HFFc6 (cell line): ENCODE data around the gene LARGE1. TPM values are rescaled to one million over a fixed set of nuclear protein-coding genes. Genes with fewer than 3 reads are reported as not detected.
A peak's percentile ranks its signal among the peaks of the same experiment; 100 is the strongest.

ENCODE experiments used
- DNase-seq: peaks from one replicate; pipeline ENCODE4 v3.0.0-alpha.2; 2018
- H3K27ac Mint-ChIP-seq: 2 replicates; pipeline ENCODE4 v1.8.0; 2020; ENCODE audit warnings: mild to moderate bottlenecking, mixed read lengths
- H3K27me3 Mint-ChIP-seq: 2 replicates; pipeline ENCODE4 v1.8.0; 2021; ENCODE audit warnings: mild to moderate bottlenecking, moderate library complexity, mixed read lengths; ENCODE audit not compliant: insufficient read depth
- H3K36me3 Mint-ChIP-seq: 2 replicates; pipeline ENCODE4 v1.8.0; 2021; ENCODE audit warnings: low read depth, mixed read lengths
- H3K4me1 Mint-ChIP-seq: 2 replicates; pipeline ENCODE4 v1.8.0; 2020; ENCODE audit warnings: low read depth, mixed read lengths
- H3K4me3 Mint-ChIP-seq: 2 replicates; pipeline ENCODE4 v1.8.0; 2020; ENCODE audit warnings: mild to moderate bottlenecking, moderate library complexity, mixed read lengths
- H3K9me3 Mint-ChIP-seq: 2 replicates; pipeline ENCODE4 v1.8.0; 2020; ENCODE audit warnings: mild to moderate bottlenecking, mixed read lengths
- total RNA-seq, 6 experiments: library from RNA; stranded (reverse); fragmentation: NEBNext Ultra II Directional; extraction: Animal tissue kit (Norgen Biotek cat#: 25700); gene quantifications; 2 replicates in 1 of 6; 3 replicates in 5 of 6; pipeline ENCODE4 v1.2.3, GENCODE V29; 2021
- TF ChIP-seq, protein P1 (sequence below): fragments of 200-600 bp; sonication (generic); IDR thresholded peaks from 2 replicates; pipeline ENCODE4 v1.5.0; 2021; ENCODE audit warnings: antibody characterized with exemption, mild to moderate bottlenecking

LARGE1 gene
- total RNA-seq, 6 experiments from 2014 or later = 4.9 to 7.3 (median 6.5) TPM

DNA sequence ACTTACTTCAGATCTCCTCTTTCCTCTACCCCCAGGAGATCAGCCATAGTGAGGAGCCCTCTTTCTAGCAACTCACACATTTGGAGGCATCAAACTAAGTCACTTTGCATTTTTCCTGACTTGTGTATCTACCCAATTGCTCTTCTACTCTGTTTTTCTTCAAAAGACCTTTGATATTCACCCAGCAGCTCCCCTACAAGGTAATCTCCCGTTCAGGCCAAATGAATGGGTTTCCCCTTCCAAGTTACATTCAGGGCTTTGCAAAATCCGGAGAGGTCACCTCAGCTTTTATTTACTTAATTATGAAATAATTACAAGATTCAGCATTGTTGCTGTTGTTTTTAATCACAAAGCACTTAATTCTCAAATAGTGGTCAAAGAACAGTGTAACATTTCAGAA, 6.1 kb downstream of the LARGE1 start:
- DNase-seq = no peak
- peaks cover 27% of the 10 kb centered on the region for H3K4me1 Mint-ChIP-seq
- peaks cover 4% of the 10 kb centered on the region for H3K27me3 Mint-ChIP-seq
- H3K36me3 Mint-ChIP-seq = peaks cover 9% of the 10 kb centered on the region; the same call in 1 of the 2 replicates
- no peak overlapping the region for H3K27ac Mint-ChIP-seq
- H3K9me3 Mint-ChIP-seq = peaks cover 17% of the 10 kb centered on the region
- TF ChIP-seq, protein P1, sequence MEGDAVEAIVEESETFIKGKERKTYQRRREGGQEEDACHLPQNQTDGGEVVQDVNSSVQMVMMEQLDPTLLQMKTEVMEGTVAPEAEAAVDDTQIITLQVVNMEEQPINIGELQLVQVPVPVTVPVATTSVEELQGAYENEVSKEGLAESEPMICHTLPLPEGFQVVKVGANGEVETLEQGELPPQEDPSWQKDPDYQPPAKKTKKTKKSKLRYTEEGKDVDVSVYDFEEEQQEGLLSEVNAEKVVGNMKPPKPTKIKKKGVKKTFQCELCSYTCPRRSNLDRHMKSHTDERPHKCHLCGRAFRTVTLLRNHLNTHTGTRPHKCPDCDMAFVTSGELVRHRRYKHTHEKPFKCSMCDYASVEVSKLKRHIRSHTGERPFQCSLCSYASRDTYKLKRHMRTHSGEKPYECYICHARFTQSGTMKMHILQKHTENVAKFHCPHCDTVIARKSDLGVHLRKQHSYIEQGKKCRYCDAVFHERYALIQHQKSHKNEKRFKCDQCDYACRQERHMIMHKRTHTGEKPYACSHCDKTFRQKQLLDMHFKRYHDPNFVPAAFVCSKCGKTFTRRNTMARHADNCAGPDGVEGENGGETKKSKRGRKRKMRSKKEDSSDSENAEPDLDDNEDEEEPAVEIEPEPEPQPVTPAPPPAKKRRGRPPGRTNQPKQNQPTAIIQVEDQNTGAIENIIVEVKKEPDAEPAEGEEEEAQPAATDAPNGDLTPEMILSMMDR = no peak
- no peak overlapping the region for H3K4me3 Mint-ChIP-seq

DNA sequence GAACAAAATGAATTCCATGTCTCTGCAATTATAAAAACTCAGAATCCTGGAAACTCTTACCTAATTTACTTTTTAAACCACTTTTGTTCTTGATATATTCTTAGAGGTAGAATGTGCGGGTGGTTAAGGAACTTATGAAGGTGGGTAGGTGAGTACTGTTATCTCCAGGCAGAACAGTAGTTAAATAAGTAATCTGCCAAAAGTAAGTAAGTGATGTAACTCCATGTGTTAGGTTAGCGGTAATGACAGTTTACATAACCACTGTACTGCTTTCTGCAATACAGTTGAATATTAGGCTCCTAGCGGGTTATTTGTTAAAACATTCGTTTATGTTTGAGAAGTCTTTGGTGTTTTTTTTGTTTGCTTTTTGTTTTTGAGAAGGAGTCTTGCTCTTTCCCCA, 7.1 kb downstream of the LARGE1 start:
- Mint-ChIP-seq H3K36me3 (peaks cover 9% of the 10 kb centered on the region; the same call in 1 of the 2 replicates), H3K4me3 (no peak overlapping the region), H3K27ac (no peak overlapping the region), H3K9me3 (peaks cover 17% of the 10 kb centered on the region), H3K27me3 (peaks cover 4% of the 10 kb centered on the region), H3K4me1 (peaks cover 20% of the 10 kb centered on the region)
- TF ChIP-seq, protein P1 = no peak
- no peak for DNase-seq

DNA sequence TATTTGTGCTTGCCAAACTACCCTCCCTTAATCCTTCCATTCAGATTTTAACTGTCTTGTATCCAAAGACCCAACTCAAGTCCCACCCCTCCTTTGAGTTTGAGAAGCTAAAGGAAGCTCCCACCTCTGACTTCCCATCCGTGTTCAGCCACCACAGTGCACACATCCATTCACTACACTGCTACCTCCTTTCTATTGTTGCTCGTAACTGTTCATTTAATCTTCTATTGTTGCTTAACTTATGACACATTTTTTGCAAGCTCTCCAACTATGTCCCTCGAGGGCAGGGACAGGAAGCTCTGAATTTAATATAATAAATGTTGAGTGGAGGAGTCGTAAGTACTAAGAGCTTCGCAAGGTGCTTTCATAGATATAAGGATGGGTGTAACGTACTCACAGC, 10.4 kb downstream of the LARGE1 start:
- Mint-ChIP-seq H3K27ac (no peak overlapping the region), H3K9me3 (peaks cover 17% of the 10 kb centered on the region), H3K4me3 (no peak overlapping the region), H3K4me1 (peaks cover 14% of the 10 kb centered on the region), H3K36me3 (peaks cover 9% of the 10 kb centered on the region; the same call in 1 of the 2 replicates), H3K27me3 (peaks cover 4% of the 10 kb centered on the region)
- DNase-seq = no peak
- TF ChIP-seq, protein P1 = no peak

DNA sequence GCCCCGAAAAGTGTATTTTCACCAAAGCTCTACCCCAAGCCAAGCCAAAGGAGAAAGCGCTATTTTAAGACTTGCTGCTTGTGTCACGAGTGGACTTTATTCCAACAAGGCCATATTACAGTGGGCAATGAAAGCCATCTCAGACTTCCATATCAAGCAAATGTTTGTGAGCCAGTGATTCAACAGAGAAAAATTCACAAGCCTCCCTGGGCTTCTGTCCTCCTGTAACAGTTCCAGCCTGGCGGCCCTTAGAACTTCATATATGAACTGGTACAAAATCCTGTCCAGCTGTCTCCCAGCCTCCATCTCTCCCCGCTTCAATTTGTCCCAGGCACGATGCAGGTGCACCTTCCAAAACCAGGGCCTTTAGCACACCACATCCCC, 11.2 kb downstream of the LARGE1 start:
- Mint-ChIP-seq H3K27ac (no peak overlapping the region), H3K9me3 (peaks cover 17% of the 10 kb centered on the region), H3K4me3 (no peak overlapping the region), H3K27me3 (peaks cover 4% of the 10 kb centered on the region), H3K36me3 (peaks cover 9% of the 10 kb centered on the region; the same call in 1 of the 2 replicates), H3K4me1 (peaks cover 14% of the 10 kb centered on the region)
- TF ChIP-seq, protein P1 = no peak
- peak; percentile 21 for DNase-seq

DNA sequence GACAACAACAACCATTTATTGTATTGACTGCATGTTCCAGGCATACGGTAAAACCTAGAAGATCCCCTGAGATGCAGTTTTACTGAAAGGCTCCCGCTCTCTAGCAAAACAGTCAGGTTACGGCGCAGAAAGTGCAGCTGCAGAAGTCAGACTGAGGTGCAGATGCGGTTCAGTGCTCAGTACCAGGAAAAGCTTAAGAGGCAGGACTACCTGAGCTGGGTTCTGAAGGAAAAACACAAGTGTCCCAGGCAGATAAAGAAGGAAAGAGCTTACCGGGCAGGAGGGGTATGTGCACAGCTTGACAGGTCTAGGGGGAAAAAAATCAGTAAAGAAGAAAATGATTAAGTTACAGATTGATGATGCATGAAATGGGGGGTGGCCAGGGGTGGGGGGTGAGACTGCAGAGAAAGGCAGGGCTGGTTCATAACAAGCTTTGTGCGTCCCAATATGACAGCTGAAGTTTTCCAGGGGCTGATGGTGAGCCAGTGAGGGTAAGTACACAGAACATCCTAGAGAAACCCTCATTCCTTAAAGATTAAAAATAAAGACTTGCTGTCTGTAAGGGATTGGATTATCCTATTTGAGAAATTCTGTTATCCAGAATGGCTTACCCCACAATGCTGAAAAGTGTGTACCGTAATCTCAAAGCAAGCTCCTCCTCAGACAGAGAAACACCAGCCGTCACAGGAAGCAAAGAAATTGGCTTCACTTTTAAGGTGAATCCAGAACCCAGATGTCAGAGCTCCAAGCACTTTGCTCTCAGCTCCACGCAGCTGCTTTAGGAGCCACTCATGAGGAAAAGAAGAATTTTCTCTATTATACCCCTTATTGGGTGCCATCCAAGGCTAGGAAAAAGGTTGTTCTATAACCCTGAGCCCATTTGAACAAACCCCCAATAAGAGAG, 11.9 kb downstream of the LARGE1 start:
- TF ChIP-seq, protein P1 = no peak
- H3K27ac Mint-ChIP-seq = no peak overlapping the region

More for the DNA sequence above, 11.9 kb downstream of the LARGE1 start:
- H3K36me3 Mint-ChIP-seq = peaks cover 9% of the 10 kb centered on the region; the same call in 1 of the 2 replicates
- no peak for DNase-seq
- H3K9me3 Mint-ChIP-seq = peaks cover 17% of the 10 kb centered on the region
- H3K4me1 Mint-ChIP-seq = peaks cover 14% of the 10 kb centered on the region
- H3K27me3 Mint-ChIP-seq = peaks cover 4% of the 10 kb centered on the region; the same call in 1 of the 2 replicates
- no peak overlapping the region for H3K4me3 Mint-ChIP-seq
